GM21423 (cell line): ENCODE results near the gene ADAP1.

Experiments used
- ATAC-seq: cut with Tn5 transposase; IDR thresholded peaks from one replicate; pipeline ENCODE4 v1.9.1; 2021; ENCODE audit warnings: mild to moderate bottlenecking, moderate library complexity; ENCODE audit not compliant: unreplicated experiment

Gene ADAP1

DNA sequence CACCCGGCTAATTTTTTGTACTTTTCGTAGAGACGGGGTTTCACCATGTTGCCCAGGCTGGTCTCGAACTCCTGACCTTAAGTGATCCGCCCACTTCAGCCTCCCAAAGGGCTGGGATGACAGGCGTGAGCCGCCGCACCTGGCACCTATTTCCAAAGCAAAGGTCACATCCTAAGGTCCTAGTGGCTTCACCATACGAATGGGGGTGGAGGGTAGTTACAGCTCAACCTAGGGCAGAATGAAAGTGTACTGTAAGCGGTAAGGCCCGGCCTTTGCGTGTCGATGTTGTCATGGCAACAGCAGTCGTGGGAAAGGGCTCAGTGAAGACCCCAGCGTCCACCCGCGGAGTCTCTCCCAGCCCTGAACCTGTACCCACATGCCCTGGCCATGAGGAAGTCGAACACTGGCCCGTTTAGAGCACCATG lies 22.4 kb upstream of the ADAP1 start:
- no peak for ATAC-seq

DNA sequence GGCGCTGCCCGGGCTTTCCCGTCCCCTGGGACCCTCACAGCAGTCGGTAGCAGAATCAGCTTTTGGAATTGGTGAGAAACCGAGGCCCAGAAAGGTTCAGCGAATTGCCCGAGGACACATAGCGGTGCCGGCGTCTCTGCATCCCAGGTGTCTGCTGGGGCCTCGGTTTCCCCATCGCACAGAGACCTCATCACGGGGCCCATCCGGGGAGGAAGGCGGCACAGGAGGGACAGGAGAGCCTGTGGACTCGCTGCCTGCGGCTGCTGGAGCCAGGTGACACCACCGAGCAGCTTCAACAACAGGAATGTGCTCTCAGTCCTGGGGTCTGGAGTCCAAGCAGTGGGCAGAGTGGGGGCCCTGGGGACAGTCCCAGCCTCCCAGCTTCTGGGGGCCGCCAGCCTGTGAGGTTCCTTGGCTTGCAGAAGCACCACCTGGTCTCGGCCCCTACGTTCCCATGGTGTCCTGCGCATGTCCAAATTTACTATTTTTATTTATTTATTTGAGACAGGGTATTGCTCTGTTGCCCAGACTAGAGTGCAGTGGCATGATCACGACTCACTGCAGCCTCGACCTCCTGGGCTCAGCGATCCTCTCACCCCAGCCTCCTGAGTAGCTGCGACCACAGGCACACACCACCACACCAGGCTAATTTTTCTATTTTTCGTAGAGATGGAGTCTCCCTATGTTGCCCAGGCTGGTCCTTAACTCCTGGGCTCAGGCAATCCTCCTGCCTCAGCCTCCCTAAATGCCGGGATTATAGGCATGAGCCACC lies 21.4 kb upstream of the ADAP1 start:
- no peak for ATAC-seq

DNA sequence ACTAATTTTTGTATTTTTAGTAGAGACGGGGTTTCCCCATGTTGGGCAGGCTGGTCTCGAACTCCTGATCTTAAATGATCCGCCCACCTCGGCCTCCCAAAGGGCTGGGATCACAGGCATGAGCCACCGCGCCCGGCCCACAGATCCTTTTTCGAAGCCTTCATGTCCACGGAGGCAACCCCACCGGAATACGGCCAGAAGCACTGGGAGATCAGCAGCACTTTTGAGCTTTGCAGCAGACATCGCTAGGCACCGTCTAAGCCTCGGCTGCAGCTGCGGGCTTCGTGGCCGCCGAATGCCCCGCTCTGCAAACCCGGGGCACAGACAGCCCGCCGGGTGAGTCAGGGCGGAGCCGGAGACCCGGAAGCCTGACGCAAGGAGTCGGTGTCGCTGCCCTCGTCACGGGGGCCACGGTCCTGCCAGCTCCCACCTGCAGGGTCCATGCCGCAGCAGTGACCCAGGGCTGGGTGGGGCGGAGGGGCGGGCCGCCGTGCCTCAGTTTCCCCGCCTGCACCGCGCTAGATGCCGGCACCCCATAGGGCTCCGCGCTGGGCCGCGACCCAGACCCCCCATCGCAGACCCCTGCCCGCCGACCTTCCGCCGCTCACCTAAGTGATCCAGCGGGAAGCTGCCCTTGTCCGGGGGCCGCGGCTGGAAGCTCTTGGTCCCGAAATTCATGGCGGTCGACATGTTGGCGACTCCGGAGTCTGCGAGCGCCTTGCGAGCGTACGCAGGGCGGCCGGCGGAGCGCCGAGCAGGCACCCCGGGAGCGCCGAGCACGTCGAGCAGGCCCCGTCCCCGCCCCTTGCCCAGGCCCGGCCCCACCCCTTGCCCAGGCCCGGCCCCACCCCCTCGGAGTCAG lies 20.6 kb upstream of the ADAP1 start, which contains the start of gene COX19:
Gene COX19, minus strand, starts transcription at position 730 of the 862 bp plus-strand sequence. Its CDS starts 40 bp downstream, at position 690.
- peak; percentile 67 for ATAC-seq

DNA sequence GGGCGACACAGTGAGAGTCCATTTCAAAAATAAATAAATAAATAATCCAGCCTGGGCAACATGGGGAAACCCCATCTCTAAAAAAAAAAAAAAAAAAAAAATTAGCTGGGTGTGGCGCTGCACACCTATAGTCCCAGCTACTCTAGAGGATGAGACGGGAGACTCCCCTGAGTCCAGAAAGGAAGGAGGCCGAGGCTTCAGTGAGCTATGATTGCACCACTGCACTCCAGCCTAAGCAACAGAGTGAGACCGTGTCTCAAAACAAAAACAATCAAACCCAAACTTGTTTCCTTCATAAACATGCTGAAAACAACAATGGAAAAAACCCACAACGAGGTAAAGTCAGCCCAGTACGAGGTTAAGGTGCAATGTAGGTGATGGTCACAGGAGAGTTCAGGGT lies 19.7 kb upstream of the ADAP1 start:
- no peak for ATAC-seq

DNA sequence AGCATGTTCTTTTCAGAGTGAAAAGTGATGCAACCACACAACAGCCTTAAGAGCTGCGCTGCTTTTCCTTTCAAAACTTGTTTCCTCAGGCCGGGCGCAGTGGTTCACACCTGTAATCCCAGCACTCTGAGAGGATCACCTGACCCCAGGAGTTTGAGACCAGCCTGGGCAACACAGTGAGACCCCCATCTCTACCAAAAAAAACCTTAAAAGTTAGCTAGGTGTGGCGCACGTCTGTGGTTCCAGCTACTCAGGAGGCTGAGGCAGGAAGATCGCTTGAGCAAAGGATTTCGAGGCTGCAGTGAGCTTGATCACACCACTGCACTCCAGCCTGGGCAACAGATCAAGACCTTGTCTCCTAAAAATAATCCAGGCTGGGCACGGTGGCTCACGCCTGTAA lies 18.8 kb upstream of the ADAP1 start:
- ATAC-seq, result no peak

DNA sequence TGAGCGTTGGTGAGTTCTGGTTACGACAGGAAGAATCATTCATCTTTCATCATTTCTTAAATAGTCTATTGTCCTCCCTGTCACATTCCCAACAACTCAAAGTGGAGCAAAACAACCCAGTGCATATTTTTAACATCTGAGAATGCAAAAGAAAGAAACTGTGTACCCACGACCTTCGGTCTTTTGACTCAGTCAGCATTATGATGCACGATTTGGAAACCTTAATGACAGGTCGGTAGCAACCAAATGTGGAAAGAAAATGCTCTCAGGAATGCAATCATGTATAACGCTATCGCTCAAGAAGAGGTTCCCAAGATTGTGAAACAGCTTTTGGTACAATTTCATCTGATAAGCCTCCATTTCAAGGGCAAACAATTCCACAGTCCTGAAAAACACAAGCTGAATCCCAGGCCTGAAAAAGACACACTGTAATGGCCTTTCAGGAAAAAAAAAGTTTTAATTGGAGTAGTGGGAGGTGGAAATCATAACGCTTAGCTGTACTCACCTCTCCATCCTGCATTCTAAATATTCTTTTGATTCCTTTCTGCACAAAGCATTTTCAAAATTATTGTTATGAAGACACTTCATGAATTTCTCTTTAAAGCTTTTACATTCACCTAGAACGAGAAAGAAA lies 18.3 kb upstream of the ADAP1 start:
- no peak for ATAC-seq

DNA sequence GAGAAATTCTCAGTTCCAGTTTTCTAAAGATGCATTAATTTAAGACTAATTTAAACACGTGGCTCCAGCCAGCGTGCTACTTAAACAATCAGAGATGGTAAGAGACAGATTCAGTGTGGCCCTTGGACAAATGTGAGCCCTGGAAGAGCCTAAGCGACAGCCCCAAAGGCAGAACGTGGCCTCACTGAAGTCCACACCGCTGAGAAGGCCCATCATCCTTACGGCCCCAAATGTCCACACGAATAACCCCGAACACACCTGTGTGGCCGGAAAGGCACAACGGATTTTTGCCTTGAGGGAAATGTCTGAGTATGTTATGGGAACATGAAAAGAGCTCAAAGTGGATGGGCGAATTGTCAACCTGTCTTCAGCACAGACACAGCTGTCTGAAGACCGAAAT lies 17.6 kb upstream of the ADAP1 start:
- ATAC-seq, result no peak

DNA sequence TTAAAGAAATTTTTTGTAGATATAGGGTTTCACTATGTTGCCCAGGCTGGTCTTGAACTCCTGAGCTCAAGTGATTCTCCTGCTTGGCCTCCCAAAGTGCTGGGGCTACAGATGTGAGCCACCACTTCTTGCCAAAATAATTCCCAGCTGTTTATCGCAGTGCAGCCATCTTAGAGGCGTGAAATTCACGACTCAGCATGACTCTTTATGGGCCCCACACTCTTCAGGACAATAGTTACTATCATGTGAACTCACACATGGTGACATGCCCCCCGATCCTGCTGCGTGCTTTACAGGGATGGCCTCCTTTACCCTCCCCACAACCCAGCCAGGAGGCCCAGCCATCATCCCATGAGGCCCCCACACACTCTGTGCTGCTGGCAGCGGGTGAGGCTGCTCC lies 16.3 kb upstream of the ADAP1 start:
- ATAC-seq, result no peak

DNA sequence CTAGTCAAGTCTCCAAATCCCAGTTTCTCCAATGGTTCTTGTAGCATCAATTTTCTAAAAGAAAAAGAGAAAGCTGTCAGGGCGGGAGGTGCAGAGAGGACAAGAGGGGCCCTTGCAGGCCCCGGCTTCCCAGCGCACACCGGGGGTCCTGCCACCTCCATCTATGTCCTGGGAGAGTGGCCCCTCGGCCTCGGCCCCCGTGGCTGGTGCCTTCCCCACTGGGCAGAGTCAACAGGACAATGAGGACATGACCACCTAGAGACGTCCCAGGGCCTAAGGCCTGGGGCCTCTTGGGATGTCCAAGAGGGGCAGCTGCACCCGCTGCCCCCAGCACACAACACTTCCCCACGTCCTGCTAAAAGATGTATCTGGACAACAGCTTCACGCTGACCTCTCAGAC lies 14.9 kb upstream of the ADAP1 start:
- ATAC-seq, result no peak

DNA sequence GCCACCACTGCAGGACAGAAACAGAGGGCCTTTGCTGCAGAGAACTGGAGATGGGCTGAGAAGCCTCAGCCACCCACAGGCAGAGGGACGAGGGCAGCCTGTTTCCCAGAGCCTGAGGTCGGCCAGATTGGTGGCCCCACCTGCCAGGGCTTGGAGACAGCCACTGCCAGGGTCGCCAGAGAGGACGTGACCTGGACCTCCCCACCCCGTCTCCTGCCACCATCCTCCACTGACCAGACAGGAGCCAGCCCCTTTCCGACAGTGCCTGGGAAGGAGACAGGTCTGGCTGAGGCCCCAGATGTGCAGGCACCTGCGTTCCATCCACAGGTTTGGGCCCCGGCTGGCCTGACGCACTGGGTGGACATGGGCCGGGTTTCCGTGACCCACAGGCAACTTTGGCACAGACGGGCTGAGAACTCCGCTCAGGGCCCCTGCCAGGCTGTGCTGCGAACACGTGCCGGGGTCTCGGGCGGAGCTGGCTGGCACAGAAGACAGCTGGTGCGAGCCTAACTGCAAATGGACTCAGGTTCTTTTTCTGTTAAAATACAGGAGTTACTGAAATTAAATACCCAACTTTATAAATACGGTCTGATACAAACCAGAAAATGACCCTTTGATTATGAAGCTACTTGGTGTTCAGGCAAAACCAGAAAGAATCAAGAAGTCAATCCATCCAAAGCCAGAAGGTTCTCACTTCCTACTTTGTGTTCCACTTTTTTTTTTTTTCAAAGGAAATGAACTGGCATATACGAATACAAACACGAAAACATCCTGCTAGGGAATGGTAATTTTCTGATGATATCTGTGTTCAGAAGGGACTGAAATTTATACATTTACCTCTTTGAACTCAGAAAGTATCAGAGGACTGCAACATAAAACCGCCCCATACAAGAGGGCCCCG lies 14.0 kb upstream of the ADAP1 start:
- ATAC-seq, result no peak

DNA sequence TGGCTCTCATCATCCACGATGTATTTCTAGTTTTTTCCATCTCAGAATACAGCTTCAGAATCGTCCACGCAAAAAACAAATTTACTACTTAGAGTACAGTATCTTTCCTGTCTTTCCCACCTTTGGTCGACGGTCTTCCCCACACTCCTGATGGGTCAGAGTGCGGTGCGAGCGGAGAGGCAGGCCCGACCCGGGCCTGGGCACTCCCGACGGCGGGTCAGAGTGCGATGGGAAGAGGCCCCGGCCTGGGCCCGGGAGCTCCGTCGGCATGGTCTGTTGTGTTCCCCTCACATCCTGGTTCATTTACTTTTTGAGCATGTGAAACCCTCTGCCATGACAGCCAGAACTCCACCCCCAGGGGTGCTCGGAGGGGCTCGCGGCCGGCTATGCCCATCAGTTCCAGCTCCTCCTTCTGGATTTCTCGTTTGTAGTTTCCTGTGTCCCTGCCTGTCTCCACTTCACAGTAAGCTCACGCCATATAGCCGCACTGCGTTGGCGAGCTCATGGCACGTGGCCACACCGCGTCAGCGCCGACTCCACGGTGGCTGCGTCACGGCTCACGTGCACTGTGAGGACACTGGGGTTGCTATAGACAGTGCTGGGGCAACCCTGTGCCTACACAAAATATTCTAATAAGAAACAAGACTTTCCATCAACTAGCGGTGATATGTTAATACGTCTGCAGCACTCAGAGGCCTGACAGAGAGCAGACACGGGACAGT lies 13.0 kb upstream of the ADAP1 start:
- no peak for ATAC-seq

DNA sequence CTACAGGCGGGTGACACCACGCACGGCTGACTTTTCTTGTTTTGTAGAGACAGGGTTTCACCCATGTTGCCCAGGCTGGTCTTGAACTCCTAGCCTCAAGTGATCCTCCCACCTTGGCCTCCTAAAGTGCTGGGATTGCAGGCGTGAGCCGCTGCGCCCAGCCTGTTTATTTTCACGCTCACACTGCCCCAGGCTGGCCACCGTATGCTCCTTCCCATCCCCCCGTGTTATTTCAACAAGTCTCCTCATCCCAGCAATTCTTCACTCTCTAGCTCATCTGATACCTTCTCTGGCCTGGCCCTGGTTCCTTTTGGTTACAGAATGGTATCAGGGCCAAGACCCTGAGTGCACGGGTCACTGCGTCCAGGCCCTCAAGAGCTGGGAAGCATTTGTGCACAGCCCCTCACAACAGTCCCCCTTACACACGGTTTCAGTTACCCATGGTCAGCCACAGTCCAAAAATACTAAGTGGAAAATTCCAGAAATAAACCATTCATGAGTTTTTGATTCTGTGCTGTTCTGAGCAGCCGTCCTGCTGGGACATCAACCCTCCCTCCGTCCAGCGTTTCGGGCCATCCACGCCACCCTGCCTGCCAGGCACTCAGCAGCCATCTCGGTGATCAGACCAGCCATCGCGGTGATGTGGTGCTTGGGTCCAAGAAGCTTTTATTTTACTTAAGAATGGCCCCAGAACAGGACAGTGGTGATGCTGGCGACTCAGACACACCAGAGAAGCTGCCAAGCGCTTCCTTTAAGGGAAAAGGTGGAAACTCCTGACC lies 12.0 kb upstream of the ADAP1 start:
- no peak for ATAC-seq

DNA sequence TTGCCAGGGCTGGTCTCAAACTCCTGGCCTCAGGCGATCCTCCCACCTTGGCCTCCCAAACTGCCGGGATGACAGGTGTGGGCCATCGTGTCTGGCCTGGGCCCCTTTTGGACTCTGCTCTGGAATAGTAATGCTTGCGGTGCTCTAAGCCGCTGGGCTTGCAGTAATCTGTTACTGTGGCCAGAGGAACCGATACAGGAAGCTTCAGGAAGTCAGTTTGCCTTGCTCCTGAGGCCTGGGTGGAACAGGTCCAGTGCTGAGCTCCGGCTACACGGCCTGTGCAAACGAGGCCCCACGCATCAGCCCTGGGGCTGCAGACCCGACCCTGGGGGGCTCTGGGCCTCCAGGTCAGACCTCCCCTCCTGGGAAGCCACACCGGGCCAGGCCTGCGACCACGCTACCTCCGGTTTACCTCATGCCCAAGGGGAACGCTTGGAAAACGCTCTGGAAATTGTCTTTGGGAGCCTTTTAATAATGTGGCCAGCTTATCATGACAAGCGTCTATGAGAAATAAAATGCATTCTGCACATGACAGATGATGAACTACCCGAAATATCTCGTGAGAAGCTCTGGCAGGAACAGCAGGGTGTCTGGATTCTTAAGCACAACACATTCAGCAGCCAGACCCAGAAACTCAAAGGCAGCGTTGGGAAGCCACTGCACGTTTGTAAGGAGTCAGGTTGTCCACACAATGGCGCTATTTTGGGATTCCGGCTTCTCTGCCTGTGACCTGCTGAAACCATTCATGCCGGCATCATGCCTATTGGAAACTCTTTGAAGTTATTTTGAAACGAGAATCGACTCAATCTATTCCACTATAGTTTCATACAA lies 10.1 kb upstream of the ADAP1 start:
- ATAC-seq, result no peak

DNA sequence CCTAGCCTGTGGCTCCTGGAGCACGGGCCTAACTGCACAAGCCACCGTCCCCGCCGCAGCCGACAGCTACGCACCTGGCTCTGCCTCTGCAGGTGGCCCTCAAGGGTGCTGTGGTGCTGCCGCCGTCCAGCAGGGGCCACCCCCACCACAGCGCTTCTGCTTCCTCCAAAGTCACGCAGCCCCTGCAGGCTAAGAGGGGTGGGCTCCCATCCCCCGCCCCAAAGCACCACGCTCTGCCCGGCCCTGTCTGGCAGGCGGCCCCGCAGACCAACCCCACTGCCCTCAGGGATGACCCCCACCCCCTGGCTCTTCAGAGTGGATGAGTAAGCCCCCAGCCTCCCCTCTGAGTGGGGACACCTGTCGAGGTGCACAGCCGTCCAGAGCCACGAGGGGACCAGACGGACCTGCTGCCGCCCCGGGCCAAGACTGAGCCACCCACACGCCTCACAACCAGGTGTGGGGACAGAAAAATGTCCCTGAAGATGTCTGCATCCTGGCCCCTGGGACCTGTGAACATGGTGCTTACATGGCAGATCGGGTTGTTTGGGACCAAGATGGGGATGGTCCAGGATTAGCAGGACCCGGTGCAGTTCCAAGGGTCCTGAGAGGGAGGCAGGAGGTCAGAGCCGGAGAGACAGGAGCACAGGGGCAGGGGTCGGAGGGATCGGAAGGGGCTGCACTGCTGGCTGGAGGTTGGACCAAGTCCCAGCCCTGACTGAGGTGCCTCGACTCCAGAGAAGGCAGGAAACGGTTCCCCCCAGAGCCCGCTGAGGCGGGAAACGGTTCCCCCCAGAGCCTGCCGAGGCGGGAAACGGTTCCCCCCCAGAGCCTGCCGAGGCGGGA lies 9.0 kb upstream of the ADAP1 start:
- no peak for ATAC-seq

DNA sequence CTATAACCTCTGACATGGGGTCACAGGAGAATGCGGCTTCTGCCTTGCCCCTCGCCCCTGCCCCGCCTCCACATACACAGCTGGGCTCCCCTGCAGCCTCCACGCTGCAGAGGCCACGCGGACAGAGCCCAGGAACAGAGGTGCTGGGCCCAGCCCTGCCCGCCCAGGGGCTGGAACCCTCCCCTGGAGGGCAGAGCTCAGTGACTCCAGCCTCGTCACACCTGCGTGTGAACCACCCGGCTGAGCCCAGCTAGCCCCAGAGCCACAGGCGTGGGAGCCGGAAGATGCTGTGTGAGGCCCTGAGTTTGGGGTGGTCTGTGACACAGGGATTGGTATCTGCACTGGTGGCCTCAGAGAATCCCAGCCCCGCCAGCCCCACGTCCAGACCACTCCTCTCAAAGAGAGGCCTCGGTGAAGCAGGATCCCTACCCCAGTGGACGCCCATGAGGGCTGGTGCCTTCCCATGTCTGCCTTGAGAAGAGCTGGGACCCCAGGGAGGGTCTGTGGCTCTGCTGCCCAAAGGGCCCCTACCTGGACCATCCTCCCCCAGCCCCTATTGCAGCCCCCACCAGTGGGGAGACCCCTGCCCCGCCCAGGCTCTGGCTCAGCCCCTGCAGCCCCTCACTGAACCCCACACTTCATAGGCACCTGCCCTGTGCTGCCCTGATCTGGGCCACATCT lies 8.1 kb upstream of the ADAP1 start:
- ATAC-seq, result no peak

DNA sequence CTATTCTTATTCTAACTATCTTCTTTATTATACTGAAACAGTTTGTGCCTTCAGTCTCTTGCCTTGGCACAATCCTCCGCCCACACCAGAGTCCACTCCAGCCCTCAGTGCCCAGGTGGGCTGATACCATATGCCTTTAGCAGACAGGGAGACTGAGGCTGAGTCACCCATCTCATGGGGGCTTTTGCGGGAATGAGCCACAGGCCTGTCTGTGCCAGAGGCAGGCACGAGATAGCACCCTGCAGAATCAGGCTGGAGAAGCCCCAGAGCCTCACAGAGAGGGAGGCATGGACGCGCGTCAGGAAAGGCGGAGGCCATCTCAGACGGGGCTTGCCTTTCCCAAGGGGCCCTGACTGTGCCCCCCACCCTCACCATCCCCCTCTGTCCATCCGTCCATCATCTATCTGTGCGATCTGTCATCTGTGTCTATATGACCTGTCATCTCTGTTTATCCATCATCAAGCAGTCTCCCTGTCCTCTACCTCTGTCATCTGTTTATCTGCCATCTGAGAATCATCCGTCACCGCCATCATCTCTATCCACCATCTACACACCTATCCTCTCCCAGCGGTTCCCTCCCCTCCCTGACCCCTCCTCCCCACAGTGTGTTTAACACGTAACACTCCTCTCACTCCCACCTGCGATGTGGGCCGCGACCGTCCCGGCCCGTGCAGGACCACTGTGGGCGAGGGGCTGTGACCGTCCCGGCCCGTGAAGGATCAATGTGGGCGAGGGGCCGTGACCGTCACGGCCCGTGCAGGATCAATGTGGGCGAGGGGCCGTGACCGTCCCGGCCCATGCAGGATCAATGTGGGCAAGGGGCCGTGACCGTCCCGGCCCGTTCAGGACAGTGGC lies 7.3 kb upstream of the ADAP1 start:
- no peak for ATAC-seq
